Astrocyte of the cerebellum (primary cell): ENCODE measurements around the gene SPIB.

Source experiments
- DNase-seq: peaks from one replicate; pipeline ENCODE4 v3.0.0-alpha.2; 2011; ENCODE audit warnings: low read depth
- H3K4me3 ChIP-seq: 2 replicates; pipeline ENCODE4 v1.5.1; 2011; ENCODE audit warnings: mild to moderate bottlenecking, low read depth, low read length, moderate library complexity
- CTCF ChIP-seq: IDR thresholded peaks from 2 replicates; pipeline ENCODE4 v1.5.1; 2012; ENCODE audit warnings: low read length, low read depth, moderate library complexity, mild to moderate bottlenecking; ENCODE audit errors: missing control alignments
- in situ Hi-C: cut with HindIII; loops from 2 replicates; pipeline ENCODE4 v1.10.0; 2017; ENCODE audit warnings: low sequenced_read_pairs

SPIB gene

DNA sequence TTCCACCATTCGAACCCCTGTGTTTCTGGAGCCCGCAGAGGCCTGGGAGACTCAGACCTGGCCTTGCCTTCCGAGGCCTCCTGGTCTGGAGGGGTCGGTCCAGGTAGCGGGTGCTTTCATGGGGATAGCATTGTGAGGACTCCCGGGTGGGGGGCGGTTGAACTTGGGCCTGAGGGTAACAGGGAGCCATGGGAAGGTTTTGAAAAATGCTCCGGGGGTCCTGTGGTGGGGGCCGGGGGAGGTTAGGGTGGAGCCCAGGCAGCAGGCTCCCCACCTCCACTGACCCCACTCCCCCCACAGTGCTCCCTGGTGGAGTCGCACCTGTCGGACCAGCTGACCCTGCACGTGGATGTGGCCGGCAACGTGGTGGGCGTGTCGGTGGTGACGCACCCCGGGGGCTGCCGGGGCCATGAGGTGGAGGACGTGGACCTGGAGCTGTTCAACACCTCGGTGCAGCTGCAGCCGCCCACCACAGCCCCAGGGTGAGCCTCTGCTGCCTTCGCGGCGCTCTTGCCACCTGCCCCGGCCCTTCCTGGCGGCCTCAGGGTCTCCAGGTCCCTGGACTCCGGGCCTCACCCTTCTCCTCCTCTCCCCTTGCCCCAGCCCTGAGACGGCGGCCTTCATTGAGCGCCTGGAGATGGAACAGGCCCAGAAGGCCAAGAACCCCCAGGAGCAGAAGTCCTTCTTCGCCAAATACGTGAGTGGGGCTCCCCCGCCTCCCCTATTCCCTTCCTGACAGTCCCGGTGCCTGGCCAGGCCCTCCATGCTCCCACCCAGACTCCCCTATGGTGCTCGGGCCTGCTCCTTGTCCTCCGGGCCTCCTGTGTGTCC lies 61.8 kb downstream of the SPIB start:
- no peak overlapping the region for H3K4me3 ChIP-seq
- in situ Hi-C loops = no loop called here
- no peak for DNase-seq
- no peak for TF ChIP-seq CTCF
